GM12878 (cell line): ENCODE results near the gene OMG. TPM values are rescaled to one million over a fixed set of nuclear protein-coding genes. Genes with fewer than 3 reads are reported as not detected.

Experiments used
- ATF2 ChIP-seq: IDR thresholded peaks from 2 replicates; pipeline ENCODE4 v1.6.1; 2012; ENCODE audit warnings: low read length, inconsistent platforms
- CBFB ChIP-seq: IDR thresholded peaks from 2 replicates; pipeline ENCODE4 v1.6.1; 2016; ENCODE audit warnings: antibody characterized with exemption, low read depth
- CHD1 ChIP-seq: IDR thresholded peaks from 2 replicates; pipeline ENCODE4 v1.6.1; 2012; ENCODE audit warnings: low read depth, low read length, improper control_type of control experiment
- CHD4 ChIP-seq: fragments of 200-600 bp; sonication (generic); IDR thresholded peaks from 2 replicates; pipeline ENCODE4 v1.6.1; 2016; ENCODE audit warnings: mild to moderate bottlenecking
- EED ChIP-seq: sonication (generic); IDR thresholded peaks from 2 replicates; pipeline ENCODE4 v1.6.1; 2016; ENCODE audit warnings: antibody characterized with exemption, low read depth
- EGR1 ChIP-seq, 2 experiments: IDR thresholded peaks; 1 replicate in 1 of 2; 2 replicates in 1 of 2; pipeline ENCODE4 v1.6.1; 2011 to 2012; ENCODE audit warnings: low read depth in 2 of 2, low read length in 2 of 2, borderline replicate concordance in 1 of 2, mild to moderate bottlenecking in 1 of 2, moderate library complexity in 1 of 2
- EP300 ChIP-seq, 2 experiments: fragments of 150-350 bp in 1 of 2; IDR thresholded peaks; 2 replicates each; pipeline ENCODE4 v1.6.1; 2011 to 2012; ENCODE audit warnings: low read depth in 2 of 2, low read length in 2 of 2, borderline replicate concordance in 1 of 2, improper control_type of control experiment in 1 of 2, inconsistent platforms in 1 of 2; ENCODE audit not compliant: control insufficient read depth in 1 of 2
- IKZF2 ChIP-seq, 2 experiments: fragments of 450-650 bp; IDR thresholded peaks; 2 replicates each; pipeline ENCODE4 v1.6.1; 2017; ENCODE audit warnings: mild to moderate bottlenecking in 2 of 2, moderate library complexity in 2 of 2
- MYC ChIP-seq: IDR thresholded peaks from 2 replicates; pipeline ENCODE4 v1.6.1; 2011; ENCODE audit warnings: mild to moderate bottlenecking, low read length, moderate library complexity, inconsistent platforms; ENCODE audit not compliant: insufficient read depth, insufficient replicate concordance, insufficient read length, severe bottlenecking
- NFYA ChIP-seq: IDR thresholded peaks from 2 replicates; pipeline ENCODE4 v1.6.1; 2011; ENCODE audit warnings: low read depth, mild to moderate bottlenecking, low read length, improper control_type of control experiment, borderline replicate concordance
- NR2F1 ChIP-seq: fragments of 450-650 bp; conservative IDR thresholded peaks from 2 replicates; pipeline ENCODE4 v1.6.1; 2017; ENCODE audit warnings: mild to moderate bottlenecking
- PML ChIP-seq: IDR thresholded peaks from 2 replicates; pipeline ENCODE4 v1.6.1; 2012; ENCODE audit warnings: low read length, inconsistent platforms
- RBBP5 ChIP-seq: fragments of 200-600 bp; sonication (generic); conservative IDR thresholded peaks from 2 replicates; pipeline ENCODE4 v1.6.1; 2016
- SIN3A ChIP-seq: IDR thresholded peaks from 2 replicates; pipeline ENCODE4 v1.6.1; 2012; ENCODE audit warnings: low read depth, low read length, improper control_type of control experiment
- SMAD1 ChIP-seq: fragments of 450-650 bp; IDR thresholded peaks from 2 replicates; pipeline ENCODE4 v1.6.1; 2018; ENCODE audit warnings: mild to moderate bottlenecking, low read depth; ENCODE audit not compliant: partially characterized antibody
- SMC3 ChIP-seq: IDR thresholded peaks from 2 replicates; pipeline ENCODE4 v1.6.1; 2011; ENCODE audit warnings: low read length, improper control_type of control experiment, borderline replicate concordance
- TCF3 ChIP-seq: IDR thresholded peaks from 2 replicates; pipeline ENCODE4 v1.6.1; 2012; ENCODE audit warnings: low read depth, mild to moderate bottlenecking, low read length, borderline replicate concordance; ENCODE audit not compliant: insufficient read depth
- YY1 ChIP-seq: IDR thresholded peaks from 2 replicates; pipeline ENCODE4 v1.6.1; 2011; ENCODE audit warnings: low read depth, mild to moderate bottlenecking, low read length
- ZNF207 ChIP-seq: fragments of 450-650 bp; IDR thresholded peaks from 2 replicates; pipeline ENCODE4 v1.6.1; 2014; ENCODE audit warnings: antibody characterized with exemption, mild to moderate bottlenecking, borderline replicate concordance
- ZNF592 ChIP-seq: fragments of 450-650 bp; IDR thresholded peaks from 2 replicates; pipeline ENCODE4 v1.6.1; 2017; ENCODE audit warnings: mild to moderate bottlenecking, moderate library complexity
- ZNF622 ChIP-seq: fragments of 450-650 bp; IDR thresholded peaks from 2 replicates; pipeline ENCODE4 v1.6.1; 2017; ENCODE audit warnings: mild to moderate bottlenecking, inconsistent platforms
- polyA plus RNA-seq, 11 experiments: library from polyadenylated mRNA; depleted of rRNA in 4 of 11; unstranded in 6 of 11; stranded (reverse) in 5 of 11; fragments of >200 nt; fragmentation: Nextera tagmentation in 4 of 11; fragmentation: Illumina TruSeq in 1 of 11; extraction: Ambion mirVana in 4 of 11; extraction: Trizol in 1 of 11; gene quantifications; 1 replicate in 1 of 11; 2 replicates in 10 of 11; pipeline versions ENCODE4 v1.2.1 to v1.2.3, GENCODE V29; 2011 to 2016; ENCODE audit warnings: inconsistent platforms in 2 of 11, missing spikeins in 2 of 11, low read depth in 1 of 11
- total RNA-seq, 4 experiments: library from RNA; depleted of rRNA in 3 of 4; stranded (reverse); fragments of >200 nt in 3 of 4; fragmentation: Illumina TruSeq in 1 of 4; extraction: Trizol in 1 of 4; gene quantifications; 2 replicates each; pipeline versions ENCODE4 v1.2.1 to v1.2.3, GENCODE V29; 2013 to 2021
- TF ChIP-seq, protein P1 (sequence below): fragments of 450-650 bp; formaldehyde crosslinking; IDR thresholded peaks from 2 replicates; pipeline ENCODE4 v1.4.0; 2020; ENCODE audit warnings: mild to moderate bottlenecking, moderate library complexity

OMG gene
- total and polyA plus RNA-seq, 10 of the 15 experiments (the other 5 are each of a cell fraction or from before 2014, with no cell fraction given): 0.09 to 0.96 (median 0.26) TPM

GRCh38 chr17:31318298-31318801, 21.3 kb upstream of the OMG start (continued):
- TF ChIP-seq ZNF207 (no peak), CHD1 (peak; percentile 64; the same call in 1 of the 2 replicates), CBFB (no peak), NR2F1 (no peak), EP300 (IDR thresholded peaks at IDR 0.05; ENCODE audit: borderline replicate concordance in 1 of 2, control insufficient read depth in 1 of 2, low read depth in 2 of 2, low read length in 2 of 2) (peak in 1 of 2 experiments; percentile 14; a peak in 1 of 4 replicates), SMAD1 (no peak), ATF2 (peak; percentile 39; the same call in 1 of the 2 replicates), YY1 (peak; percentile 81), SIN3A (no peak), TCF3 (no peak), EGR1 (IDR thresholded peaks at IDR 0.05; ENCODE audit: borderline replicate concordance in 1 of 2, low read depth in 2 of 2, low read length in 2 of 2) (no peak), NFYA (no peak), MYC (no peak), EED (peak; percentile 42; the same call in 1 of the 2 replicates), IKZF2 (IDR thresholded peaks at IDR 0.05) (peak; percentile 77 to 79), PML (no peak), SMC3 (no peak; the same call in 1 of the 2 replicates), ZNF592 (no peak), CHD4 (0 out of 2 replicates have a peak, but pooled peaks have one; percentile 64), ZNF622 (no peak), RBBP5 (no peak)
- TF ChIP-seq, protein P1, sequence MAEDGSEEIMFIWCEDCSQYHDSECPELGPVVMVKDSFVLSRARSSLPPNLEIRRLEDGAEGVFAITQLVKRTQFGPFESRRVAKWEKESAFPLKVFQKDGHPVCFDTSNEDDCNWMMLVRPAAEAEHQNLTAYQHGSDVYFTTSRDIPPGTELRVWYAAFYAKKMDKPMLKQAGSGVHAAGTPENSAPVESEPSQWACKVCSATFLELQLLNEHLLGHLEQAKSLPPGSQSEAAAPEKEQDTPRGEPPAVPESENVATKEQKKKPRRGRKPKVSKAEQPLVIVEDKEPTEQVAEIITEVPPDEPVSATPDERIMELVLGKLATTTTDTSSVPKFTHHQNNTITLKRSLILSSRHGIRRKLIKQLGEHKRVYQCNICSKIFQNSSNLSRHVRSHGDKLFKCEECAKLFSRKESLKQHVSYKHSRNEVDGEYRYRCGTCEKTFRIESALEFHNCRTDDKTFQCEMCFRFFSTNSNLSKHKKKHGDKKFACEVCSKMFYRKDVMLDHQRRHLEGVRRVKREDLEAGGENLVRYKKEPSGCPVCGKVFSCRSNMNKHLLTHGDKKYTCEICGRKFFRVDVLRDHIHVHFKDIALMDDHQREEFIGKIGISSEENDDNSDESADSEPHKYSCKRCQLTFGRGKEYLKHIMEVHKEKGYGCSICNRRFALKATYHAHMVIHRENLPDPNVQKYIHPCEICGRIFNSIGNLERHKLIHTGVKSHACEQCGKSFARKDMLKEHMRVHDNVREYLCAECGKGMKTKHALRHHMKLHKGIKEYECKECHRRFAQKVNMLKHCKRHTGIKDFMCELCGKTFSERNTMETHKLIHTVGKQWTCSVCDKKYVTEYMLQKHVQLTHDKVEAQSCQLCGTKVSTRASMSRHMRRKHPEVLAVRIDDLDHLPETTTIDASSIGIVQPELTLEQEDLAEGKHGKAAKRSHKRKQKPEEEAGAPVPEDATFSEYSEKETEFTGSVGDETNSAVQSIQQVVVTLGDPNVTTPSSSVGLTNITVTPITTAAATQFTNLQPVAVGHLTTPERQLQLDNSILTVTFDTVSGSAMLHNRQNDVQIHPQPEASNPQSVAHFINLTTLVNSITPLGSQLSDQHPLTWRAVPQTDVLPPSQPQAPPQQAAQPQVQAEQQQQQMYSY (CRISPR knock-in tag): no peak
